H1 (cell line): ENCODE data around the gene NKX2-1. TPM values are rescaled to one million over a fixed set of nuclear protein-coding genes. Genes with fewer than 3 reads are reported as not detected.
A peak's percentile ranks its signal among the peaks of the same experiment; 100 is the strongest.

Experiments
- CTCF ChIA-PET: fragments of 300-600 bp; sonication (Branson Sonifier 250); formaldehyde crosslinking; loops from one replicate; lab custom pipeline; 2021; ENCODE audit not compliant: partially characterized antibody; lab: Charles Lee
- POLR2A ChIA-PET: fragments of 300-600 bp; sonication (Branson Sonifier 250); formaldehyde crosslinking; loops from one replicate; lab custom pipeline; 2021; ENCODE audit warnings: inconsistent platforms; ENCODE audit not compliant: partially characterized antibody; lab: Charles Lee
- DNase-seq, 2 experiments: peaks; one replicate each; pipeline versions ENCODE4 v3.0.0 to v3.0.0-alpha.2; 2010 to 2022; ENCODE audit warnings: low spot score in 2 of 2, low read depth in 1 of 2, mixed read lengths in 1 of 2
- FAIRE-seq: peaks from 2 replicates; lab custom pipeline; 2011; peaks lifted over from hg19 to GRCh38; lab: Jason Lieb, UNC
- H2AFZ ChIP-seq: 2 replicates; pipeline ENCODE4 v1.8.1; 2012; ENCODE audit warnings: low read length, inconsistent platforms
- H2AK5ac ChIP-seq: 2 replicates; pipeline ENCODE4 v1.6.1; 2013; ENCODE audit warnings: low read depth, low read length
- H2BK120ac ChIP-seq: replicated peaks from 2 replicates; pipeline ENCODE3; 2013; ENCODE audit warnings: low read depth, low read length, inconsistent platforms
- H2BK12ac ChIP-seq: 2 replicates; pipeline ENCODE4 v1.6.1; 2013; ENCODE audit warnings: low read depth, low read length
- H2BK15ac ChIP-seq: 2 replicates; pipeline ENCODE4 v1.6.1; 2013; ENCODE audit warnings: low read length
- H2BK20ac ChIP-seq: 2 replicates; pipeline ENCODE4 v1.6.1; 2013; ENCODE audit warnings: low read length
- H2BK5ac ChIP-seq: 2 replicates; pipeline ENCODE4 v1.6.1; 2013; ENCODE audit warnings: low read depth, low read length
- H3K14ac ChIP-seq: 2 replicates; pipeline ENCODE4 v1.6.1; 2013; ENCODE audit warnings: inconsistent platforms; ENCODE audit not compliant: insufficient read length
- H3K18ac ChIP-seq: 2 replicates; pipeline ENCODE4 v1.6.1; 2013; ENCODE audit warnings: low read length; ENCODE audit errors: extremely low read depth
- H3K23ac ChIP-seq: 2 replicates; pipeline ENCODE4 v1.6.1; 2013; ENCODE audit warnings: inconsistent platforms; ENCODE audit not compliant: insufficient read length
- H3K23me2 ChIP-seq: 2 replicates; pipeline ENCODE4 v1.6.1; 2013; ENCODE audit warnings: low read depth, low read length
- H3K27ac ChIP-seq: 2 replicates; pipeline ENCODE4 v1.6.1; 2011; ENCODE audit warnings: low read depth, low read length, inconsistent platforms
- H3K27me3 ChIP-seq, 4 experiments: replicated peaks in 1 of 4; 1 replicate in 1 of 4; 2 replicates in 3 of 4; pipeline versions ENCODE4 v1.6.1 to v1.8.1; 2011 to 2013; ENCODE audit warnings: low read length in 3 of 4, mild to moderate bottlenecking in 3 of 4, inconsistent platforms in 2 of 4, mixed read lengths in 2 of 4, moderate library complexity in 1 of 4; ENCODE audit not compliant: control insufficient read depth in 3 of 4, insufficient read depth in 3 of 4; ENCODE audit errors: extremely low read depth in 1 of 4
- H3K36me3 ChIP-seq, 4 experiments: 2 replicates each; pipeline versions ENCODE4 v1.6.1 to v1.8.1; 2011 to 2013; ENCODE audit warnings: mild to moderate bottlenecking in 4 of 4, low read length in 3 of 4, moderate library complexity in 2 of 4, control low read depth in 1 of 4, inconsistent platforms in 1 of 4; ENCODE audit not compliant: insufficient read depth in 4 of 4, control insufficient read depth in 2 of 4
- H3K4ac ChIP-seq: replicated peaks from 2 replicates; pipeline ENCODE3; 2013; ENCODE audit warnings: low read length, low read depth, mixed read lengths, inconsistent platforms; ENCODE audit not compliant: insufficient read length
- H3K4me1 ChIP-seq, 4 experiments: replicated peaks in 1 of 4; 1 replicate in 1 of 4; 2 replicates in 3 of 4; pipeline versions ENCODE4 v1.6.1 to v1.8.1; 2011 to 2013; ENCODE audit warnings: low read length in 3 of 4, inconsistent platforms in 2 of 4, mixed read lengths in 1 of 4; ENCODE audit not compliant: insufficient read depth in 4 of 4, control insufficient read depth in 3 of 4
- H3K4me2 ChIP-seq, 2 experiments: 2 replicates each; pipeline versions ENCODE4 v1.6.1 to v1.8.1; 2011 to 2013; ENCODE audit warnings: low read depth in 2 of 2, low read length in 2 of 2, control low read depth in 1 of 2, inconsistent platforms in 1 of 2, mild to moderate bottlenecking in 1 of 2; ENCODE audit not compliant: insufficient read depth in 1 of 2
- H3K4me3 ChIP-seq, 4 experiments: fragments of 200-600, 300-600 bp in 1 of 4; sonication (generic), shearing (Covaris generic), sonication (Bioruptor Twin) in 1 of 4; 2 replicates each; pipeline versions ENCODE4 v1.5.1 to v1.8.1; 2011 to 2016; ENCODE audit warnings: low read length in 4 of 4, low read depth in 3 of 4, control low read depth in 2 of 4, inconsistent platforms in 2 of 4, mild to moderate bottlenecking in 2 of 4, mixed read lengths in 1 of 4, moderate library complexity in 1 of 4; ENCODE audit not compliant: insufficient read depth in 2 of 4; ENCODE audit errors: extremely low read depth in 1 of 4
- H3K56ac ChIP-seq: replicated peaks from 2 replicates; pipeline ENCODE3; 2013; ENCODE audit warnings: low read depth, mild to moderate bottlenecking, mixed read lengths, low read length, inconsistent platforms; ENCODE audit not compliant: insufficient read length
- H3K79me1 ChIP-seq: 2 replicates; pipeline ENCODE4 v1.6.1; 2013; ENCODE audit warnings: low read depth, low read length, control low read depth
- H3K79me2 ChIP-seq, 2 experiments: 2 replicates each; pipeline versions ENCODE4 v1.6.1 to v1.8.1; 2012 to 2013; ENCODE audit warnings: low read length in 2 of 2, mild to moderate bottlenecking in 2 of 2, inconsistent platforms in 1 of 2; ENCODE audit not compliant: insufficient read depth in 2 of 2, control insufficient read depth in 1 of 2
- H3K9ac ChIP-seq, 4 experiments: replicated peaks in 1 of 4; 1 replicate in 1 of 4; 2 replicates in 3 of 4; pipeline versions ENCODE4 v1.6.1 to v1.8.1; 2011 to 2013; ENCODE audit warnings: low read depth in 3 of 4, low read length in 3 of 4, control low read depth in 2 of 4, mild to moderate bottlenecking in 2 of 4, moderate library complexity in 2 of 4, inconsistent platforms in 1 of 4; ENCODE audit errors: extremely low read depth in 1 of 4
- H3K9me3 ChIP-seq, 2 experiments: 2 replicates each; pipeline versions ENCODE4 v1.6.1 to v1.8.1; 2012 to 2013; ENCODE audit warnings: mild to moderate bottlenecking in 2 of 2, moderate library complexity in 2 of 2, control low read depth in 1 of 2, inconsistent platforms in 1 of 2, low read depth in 1 of 2, low read length in 1 of 2, mixed read lengths in 1 of 2; ENCODE audit not compliant: insufficient read depth in 2 of 2
- H4K20me1 ChIP-seq, 2 experiments: replicated peaks in 1 of 2; 2 replicates each; pipeline versions ENCODE3 to v1.8.1; 2011 to 2013; ENCODE audit warnings: inconsistent platforms in 2 of 2, low read length in 2 of 2, mild to moderate bottlenecking in 1 of 2; ENCODE audit not compliant: insufficient read depth in 2 of 2, control insufficient read depth in 1 of 2
- H4K5ac ChIP-seq: 2 replicates; pipeline ENCODE4 v1.6.1; 2013; ENCODE audit warnings: low read length, low read depth, mixed read lengths, inconsistent platforms; ENCODE audit not compliant: insufficient read length
- H4K8ac ChIP-seq: 2 replicates; pipeline ENCODE4 v1.8.0; 2013; ENCODE audit warnings: mild to moderate bottlenecking, moderate library complexity, low read length, inconsistent platforms; ENCODE audit not compliant: insufficient read depth; ENCODE audit errors: extremely low read depth
- H4K91ac ChIP-seq: replicated peaks from 2 replicates; pipeline ENCODE3; 2013; ENCODE audit warnings: low read length, mixed read lengths, inconsistent platforms; ENCODE audit not compliant: insufficient read length
- CTBP2 ChIP-seq: IDR thresholded peaks from 2 replicates; pipeline ENCODE4 v1.7.0; 2011; ENCODE audit warnings: borderline replicate concordance, mild to moderate bottlenecking, moderate library complexity, mixed read lengths, low read length; ENCODE audit not compliant: insufficient read depth, insufficient read length
- EZH2 ChIP-seq: fragments of 200-600 bp; sonication (generic); IDR thresholded peaks from 2 replicates; pipeline ENCODE4 v1.7.1; 2012; ENCODE audit warnings: low read depth, mild to moderate bottlenecking, moderate library complexity, low read length, inconsistent platforms; ENCODE audit not compliant: severe bottlenecking
- KDM4A ChIP-seq: IDR thresholded peaks from one replicate; pipeline ENCODE4 v1.7.1; 2012; ENCODE audit warnings: low read depth, mild to moderate bottlenecking, moderate library complexity, low read length, inconsistent platforms; ENCODE audit not compliant: severe bottlenecking
- SUZ12 ChIP-seq: fragments of 200-600 bp; sonication (generic); IDR thresholded peaks from 2 replicates; pipeline ENCODE4 v1.6.1; 2012; ENCODE audit warnings: mild to moderate bottlenecking, inconsistent platforms, low read length, moderate library complexity, mixed read lengths
- WGBS, 2 experiments: shearing (Covaris generic) in 1 of 2; methylation state at CpG; one replicate each; pipeline versions ENCODE4 v1.1.6 to v1.1.7; 2013 to 2015; ENCODE audit warnings: low lambda C conversion rate in 2 of 2, mixed read lengths in 2 of 2, inconsistent platforms in 1 of 2, low coverage in 1 of 2, missing lambda C conversion rate in 1 of 2; ENCODE audit not compliant: insufficient replicate concordance in 2 of 2, insufficient coverage in 1 of 2, insufficient read length in 1 of 2; ENCODE audit errors: extremely low coverage in 1 of 2, missing lambda C conversion rate in 1 of 2; 5-methylcytosine and 5-hydroxymethylcytosine counted together
- polyA plus RNA-seq, 7 experiments: library from polyadenylated mRNA; depleted of rRNA in 3 of 7; stranded (reverse) in 5 of 7; unstranded in 2 of 7; fragments of >200 nt in 5 of 7; fragments of 200-250 nt in 2 of 7; gene quantifications; 1 replicate in 5 of 7; 2 replicates in 1 of 7; 4 replicates in 1 of 7; pipeline versions ENCODE4 v1.2.1 to v1.2.3, GENCODE V29; 2011 to 2013; ENCODE audit warnings: missing spikeins in 2 of 7, mixed read lengths in 2 of 7
- total RNA-seq: library from RNA; stranded (reverse); fragmentation: NEBNext Ultra II Directional; extraction: Animal tissue kit (Norgen Biotek cat#: 25700); gene quantifications from 2 replicates; pipeline ENCODE4 v1.2.1, GENCODE V29; 2021

NKX2-1 gene
- total and polyA plus RNA-seq, 2 of the 8 experiments (the other 6 are each of a cell fraction or from before 2014, with no cell fraction given) = not detected

GRCh38 chr14:36505181-36505815 lies 14.7 kb downstream of the NKX2-1 start:
- FAIRE-seq (no peak), DNase-seq (no peak)
- H2BK20ac ChIP-seq = no peak overlapping the region
- WGBS, 2 experiments = 1% methylated on average over 41 of the region's 46 CpGs; no CpG with 5 or more reads in 1 of the 2 experiments
- CTCF ChIA-PET = interaction anchor here (0.7 to 5.2 kb wide), 13 partner anchors 10 to 145 kb away, joined by 3 to 98 read pairs (median 3); partner anchors contain the start of gene NKX2-1
- no peak overlapping the region for H2BK120ac ChIP-seq
- H3K79me2 ChIP-seq = no peaks in the 10 kb centered on the region
- H3K4ac ChIP-seq = no peak overlapping the region
- H3K36me3 ChIP-seq = peaks cover 0 to 7% (median 0%) of the 10 kb centered on the region in 4 experiments; a peak in 1 of 8 replicates
- H3K23me2 ChIP-seq = no peaks in the 10 kb centered on the region; the same call in 1 of the 2 replicates
- H3K79me1 ChIP-seq = no peaks in the 10 kb centered on the region
- no peak overlapping the region for H3K18ac ChIP-seq
- H4K20me1 ChIP-seq = peaks cover 29 to 31% of the 10 kb centered on the region in 2 experiments
- H3K23ac ChIP-seq = no peak overlapping the region
- H2BK15ac ChIP-seq = no peak overlapping the region
- H3K9ac ChIP-seq = no peak overlapping the region
- H3K4me2 ChIP-seq = peak overlapping the region; percentile 64 to 67
- TF ChIP-seq CTBP2 = no peak
- peak; percentile 72 for TF ChIP-seq EZH2
- peak; percentile 30 for TF ChIP-seq KDM4A
- peak; percentile 74 for TF ChIP-seq SUZ12
- TF ChIP-seq, all 59 proteins: peak for 3
- no peaks in the 10 kb centered on the region for H3K9me3 ChIP-seq
- peaks cover 10 to 22% (median 17%) of the 10 kb centered on the region in 4 experiments for H3K4me1 ChIP-seq
- peaks cover 78 to 100% (median 91%) of the 10 kb centered on the region in 4 experiments for H3K27me3 ChIP-seq
- no peak overlapping the region for H2BK5ac ChIP-seq
- POLR2A ChIA-PET = interaction anchor here (1.5 to 3.2 kb wide), 4 partner anchors 8 to 74 kb away, joined by 4 to 19 read pairs (median 6); no protein-coding TSS in a partner anchor
- H3K14ac ChIP-seq = no peak overlapping the region
- H4K91ac ChIP-seq = no peak overlapping the region
- no peak overlapping the region for H3K56ac ChIP-seq
- no peak overlapping the region for H4K8ac ChIP-seq
- peak overlapping the region in 3 of 4 experiments; percentile 12 to 47 (median 26); a peak in 4 of 8 replicates for H3K4me3 ChIP-seq
- no peak overlapping the region for H2AFZ ChIP-seq
- H2BK12ac ChIP-seq = no peak overlapping the region
- no peak overlapping the region for H4K5ac ChIP-seq
- H2AK5ac ChIP-seq = no peak overlapping the region
- H3K27ac ChIP-seq = no peak overlapping the region
